ENCODE data around the gene CSTPP1.
"Not testable (repeated sequence)": the region's sequence is repeated elsewhere in the genome, so short reads cannot be mapped to it uniquely, and the experiment has no call there.

Gene CSTPP1

GRCh38 chr11:46949297-46949696, 12.7 kb downstream of the CSTPP1 start:
- ChIA-PET CTCF (interaction anchor here (0.9 to 1.3 kb wide), 3 partner anchors 13 to 198 kb away, joined by 3 read pairs; partner anchors contain the start of gene CSTPP1), POLR2A (no interaction called here)
- no peak for DNase-seq
- no peak overlapping the region for H3K4me3 ChIP-seq (ENCODE audit: control insufficient read depth in 1 of 7, extremely low read depth in 1 of 7, insufficient read depth in 4 of 7, low read depth in 2 of 7, low read length in 6 of 7)
- no peaks in the 10 kb centered on the region for H3K27me3 ChIP-seq (replicated peaks in 2 of 5; ENCODE audit: control insufficient read depth in 4 of 5, insufficient read depth in 5 of 5, low read length in 4 of 5)
- H3K4me1 ChIP-seq (ENCODE audit: control extremely low read depth in 1 of 4, control insufficient read depth in 4 of 4, insufficient read depth in 4 of 4, low read length in 3 of 4), result peaks cover 0 to 15% (median 7%) of the 10 kb centered on the region in 4 experiments
- H3K27ac ChIP-seq (ENCODE audit: insufficient read depth in 1 of 2, low read depth in 1 of 2, low read length in 2 of 2, poor library complexity in 1 of 2, severe bottlenecking in 2 of 2), result no peak overlapping the region
- 100% methylated on average over 1 of the region's 1 CpG for WGBS (ENCODE audit: insufficient coverage)
- no peaks in the 10 kb centered on the region for H3K9me3 ChIP-seq (ENCODE audit: control extremely low read depth in 1 of 5, control insufficient read depth in 4 of 5, insufficient read depth in 2 of 5, low read depth in 1 of 5, low read length in 4 of 5)
- peaks cover 0 to 6% (median 2%) of the 10 kb centered on the region in 4 experiments for H3K36me3 ChIP-seq (ENCODE audit: control insufficient read depth in 4 of 4, insufficient read depth in 4 of 4, low read length in 3 of 4)

- no CpG with 5 or more reads among the region's 1 CpG for WGBS (ENCODE audit: insufficient coverage)
- Histone ChIP-seq H3K4me3 (ENCODE audit: control insufficient read depth in 1 of 7, extremely low read depth in 1 of 7, insufficient read depth in 4 of 7, low read depth in 2 of 7, low read length in 6 of 7) (no peak overlapping the region), H3K36me3 (ENCODE audit: control insufficient read depth in 4 of 4, insufficient read depth in 4 of 4, low read length in 3 of 4) (peaks cover 0 to 6% (median 6%) of the 10 kb centered on the region in 4 experiments), H3K27ac (ENCODE audit: insufficient read depth in 1 of 2, low read depth in 1 of 2, low read length in 2 of 2, poor library complexity in 1 of 2, severe bottlenecking in 2 of 2) (no peak overlapping the region), H3K27me3 (replicated peaks in 2 of 5; ENCODE audit: control insufficient read depth in 4 of 5, insufficient read depth in 5 of 5, low read length in 4 of 5) (no peaks in the 10 kb centered on the region), H3K9me3 (ENCODE audit: control extremely low read depth in 1 of 5, control insufficient read depth in 4 of 5, insufficient read depth in 2 of 5, low read depth in 1 of 5, low read length in 4 of 5) (no peaks in the 10 kb centered on the region), H3K4me1 (ENCODE audit: control extremely low read depth in 1 of 4, control insufficient read depth in 4 of 4, insufficient read depth in 4 of 4, low read length in 3 of 4) (peaks cover 0 to 15% (median 7%) of the 10 kb centered on the region in 4 experiments)
- POLR2A ChIA-PET, result no interaction called here
- CTCF ChIA-PET, result interaction anchor here (0.6 to 2.2 kb wide), 5 partner anchors 10 to 202 kb away, joined by 3 to 5 read pairs (median 4); no protein-coding TSS in a partner anchor
- peak in 1 of 3 donors; percentile 6 for DNase-seq
Observed at GRCh38 chr11:46951864-46952263, 15.3 kb downstream of the CSTPP1 start.

GRCh38 chr11:46952553-46952952, 16.0 kb downstream of the CSTPP1 start:
- H3K4me1 ChIP-seq (ENCODE audit: control extremely low read depth in 1 of 4, control insufficient read depth in 4 of 4, insufficient read depth in 4 of 4, low read length in 3 of 4), result peaks cover 0 to 15% (median 7%) of the 10 kb centered on the region in 4 experiments
- no peak overlapping the region for H3K4me3 ChIP-seq (ENCODE audit: control insufficient read depth in 1 of 7, extremely low read depth in 1 of 7, insufficient read depth in 4 of 7, low read depth in 2 of 7, low read length in 6 of 7)
- no peak for DNase-seq
- WGBS (ENCODE audit: insufficient coverage), result no CpG with 5 or more reads among the region's 2 CpGs
- H3K27ac ChIP-seq (ENCODE audit: insufficient read depth in 1 of 2, low read depth in 1 of 2, low read length in 2 of 2, poor library complexity in 1 of 2, severe bottlenecking in 2 of 2), result no peak overlapping the region
- POLR2A ChIA-PET, result no interaction called here
- CTCF ChIA-PET, result interaction anchor here (0.8 to 2.2 kb wide), 2 partner anchors 11 to 201 kb away, joined by 3 to 5 read pairs; no protein-coding TSS in a partner anchor
- H3K36me3 ChIP-seq (ENCODE audit: control insufficient read depth in 4 of 4, insufficient read depth in 4 of 4, low read length in 3 of 4), result peaks cover 0 to 6% (median 6%) of the 10 kb centered on the region in 4 experiments
- no peaks in the 10 kb centered on the region for H3K27me3 ChIP-seq (replicated peaks in 2 of 5; ENCODE audit: control insufficient read depth in 4 of 5, insufficient read depth in 5 of 5, low read length in 4 of 5)
- no peaks in the 10 kb centered on the region for H3K9me3 ChIP-seq (ENCODE audit: control extremely low read depth in 1 of 5, control insufficient read depth in 4 of 5, insufficient read depth in 2 of 5, low read depth in 1 of 5, low read length in 4 of 5)

GRCh38 chr11:46953093-46953492, 16.5 kb downstream of the CSTPP1 start:
- no peak for DNase-seq
- 100% methylated on average over 5 of the region's 5 CpGs for WGBS (ENCODE audit: insufficient coverage)
- Histone ChIP-seq H3K27ac (ENCODE audit: insufficient read depth in 1 of 2, low read depth in 1 of 2, low read length in 2 of 2, poor library complexity in 1 of 2, severe bottlenecking in 2 of 2) (no peak overlapping the region), H3K4me1 (ENCODE audit: control extremely low read depth in 1 of 4, control insufficient read depth in 4 of 4, insufficient read depth in 4 of 4, low read length in 3 of 4) (peaks cover 0 to 15% (median 7%) of the 10 kb centered on the region in 4 experiments), H3K36me3 (ENCODE audit: control insufficient read depth in 4 of 4, insufficient read depth in 4 of 4, low read length in 3 of 4) (peaks cover 0 to 6% (median 6%) of the 10 kb centered on the region in 4 experiments), H3K9me3 (ENCODE audit: control extremely low read depth in 1 of 5, control insufficient read depth in 4 of 5, insufficient read depth in 2 of 5, low read depth in 1 of 5, low read length in 4 of 5) (no peaks in the 10 kb centered on the region), H3K4me3 (ENCODE audit: control insufficient read depth in 1 of 7, extremely low read depth in 1 of 7, insufficient read depth in 4 of 7, low read depth in 2 of 7, low read length in 6 of 7) (no peak overlapping the region), H3K27me3 (replicated peaks in 2 of 5; ENCODE audit: control insufficient read depth in 4 of 5, insufficient read depth in 5 of 5, low read length in 4 of 5) (no peaks in the 10 kb centered on the region)
- POLR2A ChIA-PET, result no interaction called here
- CTCF ChIA-PET, result no interaction called here

- Histone ChIP-seq H3K4me3 (ENCODE audit: control insufficient read depth in 1 of 7, extremely low read depth in 1 of 7, insufficient read depth in 4 of 7, low read depth in 2 of 7, low read length in 6 of 7) (no peak overlapping the region), H3K27ac (ENCODE audit: insufficient read depth in 1 of 2, low read depth in 1 of 2, low read length in 2 of 2, poor library complexity in 1 of 2, severe bottlenecking in 2 of 2) (no peak overlapping the region), H3K36me3 (ENCODE audit: control insufficient read depth in 4 of 4, insufficient read depth in 4 of 4, low read length in 3 of 4) (peaks cover 5 to 17% (median 7%) of the 10 kb centered on the region in 4 experiments), H3K4me1 (ENCODE audit: control extremely low read depth in 1 of 4, control insufficient read depth in 4 of 4, insufficient read depth in 4 of 4, low read length in 3 of 4) (no peaks in the 10 kb centered on the region), H3K9me3 (ENCODE audit: control extremely low read depth in 1 of 5, control insufficient read depth in 4 of 5, insufficient read depth in 2 of 5, low read depth in 1 of 5, low read length in 4 of 5) (peaks cover 0 to 20% (median 1%) of the 10 kb centered on the region in 5 experiments), H3K27me3 (replicated peaks in 2 of 5; ENCODE audit: control insufficient read depth in 4 of 5, insufficient read depth in 5 of 5, low read length in 4 of 5) (no peaks in the 10 kb centered on the region)
- ChIA-PET CTCF (no interaction called here), POLR2A (no interaction called here)
- WGBS (ENCODE audit: insufficient coverage), result 89% methylated on average over 1 of the region's 1 CpG
- no peak for DNase-seq
Observed at GRCh38 chr11:46958777-46959176, 22.2 kb downstream of the CSTPP1 start.

GRCh38 chr11:46961041-46961440, 24.5 kb downstream of the CSTPP1 start:
- Histone ChIP-seq H3K4me3 (ENCODE audit: control insufficient read depth in 1 of 7, extremely low read depth in 1 of 7, insufficient read depth in 4 of 7, low read depth in 2 of 7, low read length in 6 of 7) (no peak overlapping the region), H3K4me1 (ENCODE audit: control extremely low read depth in 1 of 4, control insufficient read depth in 4 of 4, insufficient read depth in 4 of 4, low read length in 3 of 4) (no peaks in the 10 kb centered on the region), H3K36me3 (ENCODE audit: control insufficient read depth in 4 of 4, insufficient read depth in 4 of 4, low read length in 3 of 4) (peaks cover 5 to 14% (median 6%) of the 10 kb centered on the region in 4 experiments), H3K27ac (ENCODE audit: insufficient read depth in 1 of 2, low read depth in 1 of 2, low read length in 2 of 2, poor library complexity in 1 of 2, severe bottlenecking in 2 of 2) (no peak overlapping the region), H3K27me3 (replicated peaks in 2 of 5; ENCODE audit: control insufficient read depth in 4 of 5, insufficient read depth in 5 of 5, low read length in 4 of 5) (no peaks in the 10 kb centered on the region), H3K9me3 (ENCODE audit: control extremely low read depth in 1 of 5, control insufficient read depth in 4 of 5, insufficient read depth in 2 of 5, low read depth in 1 of 5, low read length in 4 of 5) (peaks cover 0 to 20% (median 1%) of the 10 kb centered on the region in 5 experiments)
- ChIA-PET POLR2A (no interaction called here), CTCF (interaction anchor here (1.6 kb wide), 1 partner anchor 10 kb away, joined by 5 read pairs; no protein-coding TSS in a partner anchor)
- DNase-seq, result no peak
- WGBS (ENCODE audit: insufficient coverage), result 100% methylated on average over 2 of the region's 2 CpGs

GRCh38 chr11:46961886-46962285, 25.3 kb downstream of the CSTPP1 start:
- DNase-seq; H3K27ac ChIP-seq (ENCODE audit: insufficient read depth in 1 of 2, low read depth in 1 of 2, low read length in 2 of 2, poor library complexity in 1 of 2, severe bottlenecking in 2 of 2); POLR2A ChIA-PET; H3K4me1 ChIP-seq (ENCODE audit: control extremely low read depth in 1 of 4, control insufficient read depth in 4 of 4, insufficient read depth in 4 of 4, low read length in 3 of 4); H3K27me3 ChIP-seq (replicated peaks in 2 of 5; ENCODE audit: control insufficient read depth in 4 of 5, insufficient read depth in 5 of 5, low read length in 4 of 5); H3K4me3 ChIP-seq (ENCODE audit: control insufficient read depth in 1 of 7, extremely low read depth in 1 of 7, insufficient read depth in 4 of 7, low read depth in 2 of 7, low read length in 6 of 7): not testable (repeated sequence)
- CTCF ChIA-PET, result interaction anchor here (1.6 kb wide), 1 partner anchor 11 kb away, joined by 5 read pairs; no protein-coding TSS in a partner anchor
- WGBS (ENCODE audit: insufficient coverage), result 92% methylated on average over 2 of the region's 3 CpGs
- peaks cover 2 to 14% (median 6%) of the 10 kb centered on the region in 4 experiments for H3K36me3 ChIP-seq (ENCODE audit: control insufficient read depth in 4 of 4, insufficient read depth in 4 of 4, low read length in 3 of 4)
- H3K9me3 ChIP-seq (ENCODE audit: control extremely low read depth in 1 of 5, control insufficient read depth in 4 of 5, insufficient read depth in 2 of 5, low read depth in 1 of 5, low read length in 4 of 5), result peaks cover 0 to 20% (median 1%) of the 10 kb centered on the region in 5 experiments

All from common myeloid progenitor, CD34-positive (primary cell).